Heart left ventricle (tissue), 16 donors: ENCODE results near the gene CENPC. TPM values are rescaled to one million over a fixed set of nuclear protein-coding genes. Genes with fewer than 3 reads are reported as not detected.
"Not testable (repeated sequence)": the region's sequence is repeated elsewhere in the genome, so short reads cannot be mapped to it uniquely, and the experiment has no call there.

Experiments used
- ATAC-seq, 4 donors: fragments of 200-7000 bp; cut with Tn5 transposase; one replicate each; pipeline ENCODE4 v1.9.1; 2020 to 2022; ENCODE audit warnings: moderate library complexity in 4 of 4, mild to moderate bottlenecking in 3 of 4, moderate number of reproducible peaks in 1 of 4
- DNase-seq, 5 donors: peaks; one replicate each; pipeline ENCODE4 v3.0.0-alpha.2; 2020
- H3K27ac ChIP-seq, 12 donors: fragments of 200-600 bp; sonication (generic) in 4 of 12; one replicate each; pipeline versions ENCODE4 v1.5.0 to v1.8.0; 2016 to 2022; ENCODE audit warnings: mild to moderate bottlenecking in 2 of 12
- H3K27me3 ChIP-seq, 9 donors: fragments of 200-600 bp; sonication (generic) in 2 of 9; one replicate each; pipeline versions ENCODE4 v1.5.1 to v1.8.0; 2016 to 2022; ENCODE audit warnings: mild to moderate bottlenecking in 3 of 9
- H3K36me3 ChIP-seq, 9 donors: fragments of 200-600 bp; sonication (generic) in 2 of 9; one replicate each; pipeline versions ENCODE4 v1.5.0 to v1.8.0; 2018 to 2022; ENCODE audit warnings: mild to moderate bottlenecking in 2 of 9
- H3K4me1 ChIP-seq, 12 donors: fragments of 200-600 bp; sonication (generic) in 4 of 12; one replicate each; pipeline versions ENCODE4 v1.5.0 to v1.8.0; 2016 to 2022; ENCODE audit warnings: mild to moderate bottlenecking in 3 of 12
- H3K4me3 ChIP-seq, 12 donors: fragments of 200-600 bp; sonication (generic) in 4 of 12; one replicate each; pipeline versions ENCODE4 v1.5.0 to v1.8.0; 2017 to 2022; ENCODE audit warnings: mild to moderate bottlenecking in 9 of 12, moderate library complexity in 4 of 12
- H3K9me3 ChIP-seq, 12 donors: fragments of 200-600 bp; sonication (generic) in 4 of 12; one replicate each; pipeline versions ENCODE4 v1.5.0 to v1.8.0; 2016 to 2022; ENCODE audit warnings: mild to moderate bottlenecking in 1 of 12
- POLR2A ChIP-seq, 2 donors: fragments of 450-650 bp; IDR thresholded peaks; one replicate each; pipeline ENCODE4 v1.6.1; 2017; ENCODE audit warnings: antibody characterized with exemption in 2 of 2, mild to moderate bottlenecking in 2 of 2, moderate library complexity in 2 of 2
- WGBS, 4 donors: extraction: QIAGEN DNeasy Blood & Tissue Kit in 2 of 4; methylation state at CpG; one replicate each; pipeline versions ENCODE4 v1.1.5 to v1.1.7; 2013 to 2018; 5-methylcytosine and 5-hydroxymethylcytosine counted together
- intact Hi-C, 10 donors: fragments of 100-400 bp; cut with DNase I; formaldehyde crosslinking; loops; one replicate each; pipeline versions ENCODE4 v1.11.1 to v1.14.2; 2022
- polyA plus RNA-seq, 2 donors: library from polyadenylated mRNA; stranded (reverse); fragments of 200-250 nt; gene quantifications; one replicate each; pipeline ENCODE4 v1.2.3, GENCODE V29; 2013
- total RNA-seq, 9 donors: library from RNA; depleted of rRNA in 2 of 9; stranded (reverse); fragments of >200 nt in 2 of 9; fragmentation: NEBNext Ultra II Directional in 3 of 9; extraction: Animal tissue kit (Norgen Biotek cat#: 25700) in 3 of 9; gene quantifications; one replicate each; pipeline versions ENCODE4 v1.1.0 to v1.2.4, GENCODE V29; 2016 to 2023
- TF ChIP-seq, protein P1 (sequence below), 12 donors: fragments of 200-600 bp; sonication (generic) in 4 of 12; IDR thresholded peaks; one replicate each; pipeline versions ENCODE4 v1.5.0 to v1.8.0; 2018 to 2022; ENCODE audit warnings: antibody characterized with exemption in 12 of 12, mild to moderate bottlenecking in 5 of 12
- donor health status: ischemic (EF 13 %, LVEDD 7.1; RV severe dilation, severe dysfunction).
- donor health status: healthy with polysubstance abuse.
- donor health status: DM: no; HTN: yes; CAD: no.
- donor health status: DM: no; HTN: no; CAD: no.
- donor health status: ischemic (EF 25% LVEDD 6.9; RV normal size, moderate dysfunction).
- donor health status: ischemic (EF 25% LVEDD 5.7; RV mildly dilated, moderate dysfunction).
- donor health status: healthy.
- donor health status: DM: yes; HTN: yes; CAD: no.
- donor health status: ischemic (EF 35%, LVEDD 5.7; RV mildly dilated, moderate dysfunction).
- donor health status: nonischemic (EF 11% LVEDD 7.7; RV severe dilation, severe dysfunction).
- donor health status: DM: yes; HTN: yes; CAD: no.
- donor health status: PGD.
- donor health status: ischemic (EF 29% LVEDD 5.4; RV normal size, mild dysfunction).
- donor health status: nonischemic (EF 23%, LVEDD 6.1; RV moderate dilation, normal function).

The CENPC gene
- total and polyA plus RNA-seq, 11 donors: 2.6 to 16.7 (median 8.2) TPM

DNA sequence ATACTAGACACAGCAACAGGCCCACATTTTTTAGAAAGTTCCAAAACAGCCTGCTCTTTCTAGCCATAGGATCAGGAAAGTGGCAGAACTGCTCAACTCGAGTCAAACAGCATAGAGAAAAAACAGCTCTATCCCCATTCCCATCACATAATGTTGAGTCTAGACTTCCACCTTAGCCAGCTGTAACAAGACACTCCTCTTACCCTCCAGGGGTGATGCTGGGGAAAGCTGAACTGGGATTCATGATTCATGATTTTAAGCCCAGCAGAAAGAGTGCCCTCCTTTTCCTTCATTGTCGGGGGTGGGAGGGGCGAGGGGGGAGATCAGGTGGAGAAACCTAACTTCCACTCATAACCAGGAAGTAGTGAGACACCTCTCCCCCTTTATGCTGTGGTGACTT is 86.1 kb downstream of the CENPC start:
- H3K4me1 ChIP-seq: peaks cover 0 to 4% (median 0%) of the 10 kb centered on the region in 12 donors
- WGBS, 4 donors: 77 to 94% (median 90%) methylated on average over 3 of the region's 3 CpGs
- TF ChIP-seq, protein P1, sequence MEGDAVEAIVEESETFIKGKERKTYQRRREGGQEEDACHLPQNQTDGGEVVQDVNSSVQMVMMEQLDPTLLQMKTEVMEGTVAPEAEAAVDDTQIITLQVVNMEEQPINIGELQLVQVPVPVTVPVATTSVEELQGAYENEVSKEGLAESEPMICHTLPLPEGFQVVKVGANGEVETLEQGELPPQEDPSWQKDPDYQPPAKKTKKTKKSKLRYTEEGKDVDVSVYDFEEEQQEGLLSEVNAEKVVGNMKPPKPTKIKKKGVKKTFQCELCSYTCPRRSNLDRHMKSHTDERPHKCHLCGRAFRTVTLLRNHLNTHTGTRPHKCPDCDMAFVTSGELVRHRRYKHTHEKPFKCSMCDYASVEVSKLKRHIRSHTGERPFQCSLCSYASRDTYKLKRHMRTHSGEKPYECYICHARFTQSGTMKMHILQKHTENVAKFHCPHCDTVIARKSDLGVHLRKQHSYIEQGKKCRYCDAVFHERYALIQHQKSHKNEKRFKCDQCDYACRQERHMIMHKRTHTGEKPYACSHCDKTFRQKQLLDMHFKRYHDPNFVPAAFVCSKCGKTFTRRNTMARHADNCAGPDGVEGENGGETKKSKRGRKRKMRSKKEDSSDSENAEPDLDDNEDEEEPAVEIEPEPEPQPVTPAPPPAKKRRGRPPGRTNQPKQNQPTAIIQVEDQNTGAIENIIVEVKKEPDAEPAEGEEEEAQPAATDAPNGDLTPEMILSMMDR (IDR thresholded peaks at IDR 0.05): no peak
- TF ChIP-seq POLR2A (IDR thresholded peaks at IDR 0.05): no peak
- no peak overlapping the region for H3K4me3 ChIP-seq
- H3K27me3 ChIP-seq: no peaks in the 10 kb centered on the region
- ATAC-seq: no peak
- no peak for DNase-seq
- peaks cover 0 to 10% (median 0%) of the 10 kb centered on the region in 12 donors for H3K9me3 ChIP-seq
- no peak overlapping the region for H3K27ac ChIP-seq
- intact Hi-C loops: no loop called here
- H3K36me3 ChIP-seq: peaks cover 0 to 16% (median 4%) of the 10 kb centered on the region in 9 donors

DNA sequence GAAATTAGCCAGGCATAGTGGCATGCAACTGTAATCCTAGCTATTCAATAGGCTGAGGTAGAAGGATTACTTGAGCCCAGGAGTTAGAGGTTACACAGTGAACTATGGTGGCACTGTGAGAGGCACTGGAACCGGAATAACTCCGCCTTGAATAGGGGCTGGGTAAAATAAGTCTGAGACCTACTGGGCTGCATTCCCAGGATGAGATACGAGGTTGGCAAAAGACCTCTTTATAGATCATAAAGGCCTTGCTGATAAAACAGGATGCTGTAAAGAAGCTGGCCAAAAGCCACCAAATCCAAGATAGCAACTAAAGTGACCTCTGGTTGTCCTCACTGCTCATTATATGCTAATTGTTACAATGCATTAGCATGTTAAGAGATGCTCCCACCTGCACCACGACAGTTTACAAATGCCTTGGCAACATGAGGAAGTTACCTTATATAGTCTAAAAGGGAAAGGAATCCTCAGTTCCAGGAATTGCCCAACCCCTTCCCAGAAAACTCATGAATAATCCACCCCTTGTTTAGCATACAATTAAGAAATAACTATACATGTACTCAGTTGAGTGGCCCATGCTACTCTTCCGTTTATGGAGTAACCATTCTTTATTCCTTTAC is 88.6 kb downstream of the CENPC start:
- H3K27me3 ChIP-seq: no peaks in the 10 kb centered on the region
- 40 to 48% (median 43%) methylated on average over 5 of the region's 5 CpGs for WGBS, 4 donors
- intact Hi-C loops: no loop called here
- H3K27ac ChIP-seq: no peak overlapping the region
- peaks cover 0 to 7% (median 0%) of the 10 kb centered on the region in 12 donors for H3K4me1 ChIP-seq
- DNase-seq (no peak), ATAC-seq (peak in 2 of 4 donors; percentile 11 to 56)
- peaks cover 0 to 10% (median 0%) of the 10 kb centered on the region in 12 donors for H3K9me3 ChIP-seq
- H3K4me3 ChIP-seq: no peak overlapping the region
- peaks cover 0 to 23% (median 5%) of the 10 kb centered on the region in 9 donors for H3K36me3 ChIP-seq
- no peak for TF ChIP-seq POLR2A (IDR thresholded peaks at IDR 0.05)
- TF ChIP-seq, protein P1 (IDR thresholded peaks at IDR 0.05): no peak

DNA sequence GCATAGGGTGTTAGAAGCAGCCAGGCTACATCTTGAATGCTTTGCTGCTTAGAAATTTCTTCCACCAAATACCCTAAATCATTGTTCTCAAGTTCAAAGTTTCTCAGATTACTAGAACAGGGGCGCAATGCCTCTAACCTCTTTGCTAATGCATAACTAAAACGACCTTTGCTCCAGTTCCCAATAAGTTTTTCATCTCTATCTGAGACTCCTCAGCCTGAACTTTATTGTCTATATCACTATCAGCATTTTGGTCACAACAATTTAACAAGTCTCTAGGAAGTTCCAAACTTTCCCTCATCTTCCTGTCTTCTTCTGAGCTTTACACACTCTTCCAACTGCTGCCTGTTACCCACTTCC is 92.5 kb downstream of the CENPC start:
- peaks cover 0 to 13% (median 2%) of the 10 kb centered on the region in 12 donors for H3K9me3 ChIP-seq
- H3K36me3 ChIP-seq: peaks cover 0 to 35% (median 10%) of the 10 kb centered on the region in 9 donors
- H3K4me3 ChIP-seq, H3K4me1 ChIP-seq, intact Hi-C loops, ATAC-seq, DNase-seq, H3K27me3 ChIP-seq: not testable (repeated sequence)
- 68 to 85% (median 81%) methylated on average over 2 of the region's 2 CpGs for WGBS, 4 donors
- H3K27ac ChIP-seq: peak overlapping the region in 1 of 12 donors; percentile 29

GRCh38 chr4:67452100-67452845 is 93.0 kb downstream of the CENPC start:
- TF ChIP-seq, protein P1 (IDR thresholded peaks at IDR 0.05): no peak
- no peak for TF ChIP-seq POLR2A (IDR thresholded peaks at IDR 0.05)
- intact Hi-C loops: no loop called here
- peaks cover 0 to 13% (median 2%) of the 10 kb centered on the region in 12 donors for H3K9me3 ChIP-seq
- peak overlapping the region in 2 of 12 donors; percentile 8 to 29 for H3K27ac ChIP-seq
- 81 to 85% (median 83%) methylated on average over 4 of the region's 4 CpGs for WGBS, 4 donors
- peak in 1 of 4 donors; percentile 74 for ATAC-seq
- H3K27me3 ChIP-seq: no peaks in the 10 kb centered on the region
- H3K36me3 ChIP-seq: peaks cover 0 to 34% (median 10%) of the 10 kb centered on the region in 9 donors
- no peak for DNase-seq
- no peak overlapping the region for H3K4me3 ChIP-seq
- H3K4me1 ChIP-seq: peaks cover 0 to 7% (median 0%) of the 10 kb centered on the region in 12 donors
